DOHH2 (cell line): ENCODE results near the gene RBMS3.

ENCODE experiments used
- H3F3A ChIP-seq: fragments of 200-600 bp; sonication (generic), shearing (Covaris generic); 2 replicates; pipeline ENCODE4 v1.6.0; 2016; ENCODE audit warnings: antibody characterized with exemption, mild to moderate bottlenecking; ENCODE audit not compliant: control insufficient read depth, insufficient read depth
- H3K27ac ChIP-seq: fragments of 200-600 bp; sonication (generic); 2 replicates; pipeline ENCODE4 v1.5.1; 2014; ENCODE audit warnings: low read depth, mild to moderate bottlenecking, low read length, moderate library complexity
- H3K27me3 ChIP-seq: fragments of 200-600 bp; sonication (generic); 2 replicates; pipeline ENCODE4 v1.6.1; 2014; ENCODE audit warnings: mild to moderate bottlenecking, low read length, mixed read lengths; ENCODE audit not compliant: control insufficient read depth
- H3K36me3 ChIP-seq: fragments of 200-600 bp; sonication (generic); 2 replicates; pipeline ENCODE4 v1.6.1; 2014; ENCODE audit warnings: mild to moderate bottlenecking, low read length, moderate library complexity, mixed read lengths; ENCODE audit not compliant: control insufficient read depth
- H3K4me1 ChIP-seq: fragments of 200-600 bp; sonication (generic); 2 replicates; pipeline ENCODE4 v1.6.1; 2014; ENCODE audit warnings: mild to moderate bottlenecking, low read length, mixed read lengths; ENCODE audit not compliant: control insufficient read depth
- H3K4me2 ChIP-seq: fragments of 200-600 bp; sonication (generic); 2 replicates; pipeline ENCODE4 v1.6.0; 2014; ENCODE audit warnings: mild to moderate bottlenecking, low read length, moderate library complexity
- H3K4me3 ChIP-seq: fragments of 200-600 bp; sonication (generic); 2 replicates; pipeline ENCODE4 v1.5.1; 2014; ENCODE audit warnings: mild to moderate bottlenecking, low read length, mixed read lengths
- H3K79me2 ChIP-seq: fragments of 200-600 bp; sonication (generic); 2 replicates; pipeline ENCODE4 v1.6.1; 2014; ENCODE audit warnings: mild to moderate bottlenecking, low read length, mixed read lengths; ENCODE audit not compliant: control insufficient read depth
- H3K9me2 ChIP-seq: fragments of 200-600 bp; sonication (generic); replicated peaks from 2 replicates; pipeline ENCODE4 v1.6.1; 2014; ENCODE audit warnings: mild to moderate bottlenecking, low read length, mixed read lengths; ENCODE audit not compliant: control insufficient read depth
- H3K9me3 ChIP-seq: fragments of 200-600 bp; sonication (generic); 2 replicates; pipeline ENCODE4 v1.6.1; 2014; ENCODE audit warnings: antibody characterized with exemption, low read length, mixed read lengths; ENCODE audit not compliant: control insufficient read depth, insufficient read depth
- H4K20me1 ChIP-seq: fragments of 200-600 bp; sonication (generic); 2 replicates; pipeline ENCODE4 v1.6.0; 2014; ENCODE audit warnings: low read depth, mild to moderate bottlenecking, antibody characterized with exemption, low read length, moderate library complexity; ENCODE audit not compliant: control insufficient read depth, insufficient read depth
- EZH2phosphoT487 ChIP-seq: fragments of 200-600 bp; sonication (generic); IDR thresholded peaks from 2 replicates; pipeline ENCODE4 v1.6.1; 2017; ENCODE audit warnings: borderline replicate concordance, mild to moderate bottlenecking, antibody characterized with exemption, low read length, moderate library complexity, mixed read lengths
- TF ChIP-seq, protein P1 (sequence below): fragments of 200-600 bp; sonication (generic); IDR thresholded peaks from one replicate; pipeline ENCODE4 v1.5.1; 2014; ENCODE audit warnings: antibody characterized with exemption, mild to moderate bottlenecking, low read depth, low read length; ENCODE audit not compliant: poor library complexity, severe bottlenecking

RBMS3 gene

GRCh38 chr3:29565236-29565635, 284.4 kb downstream of the RBMS3 start:
- no peaks in the 10 kb centered on the region for H3K27me3 ChIP-seq
- TF ChIP-seq, protein P1, sequence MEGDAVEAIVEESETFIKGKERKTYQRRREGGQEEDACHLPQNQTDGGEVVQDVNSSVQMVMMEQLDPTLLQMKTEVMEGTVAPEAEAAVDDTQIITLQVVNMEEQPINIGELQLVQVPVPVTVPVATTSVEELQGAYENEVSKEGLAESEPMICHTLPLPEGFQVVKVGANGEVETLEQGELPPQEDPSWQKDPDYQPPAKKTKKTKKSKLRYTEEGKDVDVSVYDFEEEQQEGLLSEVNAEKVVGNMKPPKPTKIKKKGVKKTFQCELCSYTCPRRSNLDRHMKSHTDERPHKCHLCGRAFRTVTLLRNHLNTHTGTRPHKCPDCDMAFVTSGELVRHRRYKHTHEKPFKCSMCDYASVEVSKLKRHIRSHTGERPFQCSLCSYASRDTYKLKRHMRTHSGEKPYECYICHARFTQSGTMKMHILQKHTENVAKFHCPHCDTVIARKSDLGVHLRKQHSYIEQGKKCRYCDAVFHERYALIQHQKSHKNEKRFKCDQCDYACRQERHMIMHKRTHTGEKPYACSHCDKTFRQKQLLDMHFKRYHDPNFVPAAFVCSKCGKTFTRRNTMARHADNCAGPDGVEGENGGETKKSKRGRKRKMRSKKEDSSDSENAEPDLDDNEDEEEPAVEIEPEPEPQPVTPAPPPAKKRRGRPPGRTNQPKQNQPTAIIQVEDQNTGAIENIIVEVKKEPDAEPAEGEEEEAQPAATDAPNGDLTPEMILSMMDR, result no peak
- TF ChIP-seq EZH2phosphoT487, result no peak
- no peaks in the 10 kb centered on the region for H3F3A ChIP-seq
- no peaks in the 10 kb centered on the region for H3K36me3 ChIP-seq
- no peaks in the 10 kb centered on the region for H3K79me2 ChIP-seq
- H4K20me1 ChIP-seq, result no peaks in the 10 kb centered on the region
- no peak overlapping the region for H3K4me2 ChIP-seq
- no peak overlapping the region for H3K4me3 ChIP-seq
- H3K9me3 ChIP-seq, result no peaks in the 10 kb centered on the region
- H3K27ac ChIP-seq, result no peak overlapping the region
- no peaks in the 10 kb centered on the region for H3K9me2 ChIP-seq
- no peaks in the 10 kb centered on the region for H3K4me1 ChIP-seq

DNA sequence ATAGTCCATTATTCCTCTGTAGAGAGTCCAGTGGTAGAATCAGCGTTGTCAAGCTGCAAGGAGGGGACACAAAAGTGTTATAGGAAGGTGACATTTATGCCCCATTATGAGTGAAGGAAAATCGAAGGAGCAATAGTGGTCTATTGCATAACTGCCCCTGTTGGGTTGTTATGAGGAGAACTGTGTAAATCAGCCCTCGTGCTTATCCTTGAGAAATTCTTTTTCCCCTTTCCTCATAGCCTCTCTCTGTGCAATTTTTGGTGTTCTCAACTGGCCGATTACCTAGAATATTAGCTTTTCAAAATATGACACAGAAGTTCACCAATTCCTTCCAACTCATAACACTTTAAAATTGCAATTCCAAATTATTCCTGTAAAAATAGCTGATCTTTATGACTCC, 286.6 kb downstream of the RBMS3 start:
- Histone ChIP-seq H3F3A (no peaks in the 10 kb centered on the region), H3K27ac (no peak overlapping the region), H3K4me3 (no peak overlapping the region), H3K4me2 (no peak overlapping the region), H3K27me3 (no peaks in the 10 kb centered on the region), H3K79me2 (no peaks in the 10 kb centered on the region), H3K36me3 (no peaks in the 10 kb centered on the region), H3K4me1 (no peaks in the 10 kb centered on the region), H3K9me2 (no peaks in the 10 kb centered on the region), H4K20me1 (no peaks in the 10 kb centered on the region), H3K9me3 (no peaks in the 10 kb centered on the region)
- TF ChIP-seq, protein P1, result no peak
- no peak for TF ChIP-seq EZH2phosphoT487

GRCh38 chr3:29568355-29568754, 287.5 kb downstream of the RBMS3 start:
- Histone ChIP-seq H3K4me1 (no peaks in the 10 kb centered on the region), H3K9me2 (no peaks in the 10 kb centered on the region), H3K4me3 (no peak overlapping the region), H3K27me3 (no peaks in the 10 kb centered on the region), H3K36me3 (no peaks in the 10 kb centered on the region), H3K9me3 (no peaks in the 10 kb centered on the region), H4K20me1 (no peaks in the 10 kb centered on the region), H3K4me2 (no peak overlapping the region), H3K79me2 (no peaks in the 10 kb centered on the region), H3F3A (no peaks in the 10 kb centered on the region), H3K27ac (no peak overlapping the region)
- no peak for TF ChIP-seq EZH2phosphoT487
- TF ChIP-seq, protein P1, result no peak

DNA sequence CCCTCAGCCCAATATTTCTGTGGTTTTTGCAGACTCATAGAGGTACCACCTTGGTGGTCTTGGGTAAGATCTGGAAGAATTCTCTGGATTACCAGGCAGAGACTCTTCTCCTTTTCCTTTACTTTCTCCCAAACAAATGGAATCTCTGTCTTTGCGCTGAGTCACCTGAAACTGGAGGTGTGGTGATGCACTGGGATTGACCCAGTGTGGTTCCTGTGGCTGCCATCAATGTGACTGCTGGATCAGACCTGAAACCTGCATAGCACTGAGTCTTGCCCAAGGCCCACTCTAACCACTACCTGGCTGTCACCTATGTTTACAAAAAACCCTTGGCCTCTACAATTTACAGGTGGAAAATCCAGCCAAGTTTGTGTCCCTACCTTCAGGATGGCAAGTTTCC, 295.3 kb downstream of the RBMS3 start:
- Histone ChIP-seq H3F3A (no peaks in the 10 kb centered on the region), H3K9me2 (no peaks in the 10 kb centered on the region), H3K79me2 (no peaks in the 10 kb centered on the region), H3K4me3 (no peak overlapping the region), H3K4me2 (no peak overlapping the region), H4K20me1 (no peaks in the 10 kb centered on the region), H3K36me3 (no peaks in the 10 kb centered on the region), H3K27me3 (no peaks in the 10 kb centered on the region), H3K4me1 (no peaks in the 10 kb centered on the region), H3K9me3 (no peaks in the 10 kb centered on the region), H3K27ac (no peak overlapping the region)
- TF ChIP-seq, protein P1, result no peak
- TF ChIP-seq EZH2phosphoT487, result no peak
